ENCODE data around the gene MEGF9. TPM values are rescaled to one million over a fixed set of nuclear protein-coding genes. Genes with fewer than 3 reads are reported as not detected.
A peak's percentile ranks its signal among the peaks of the same experiment; 100 is the strongest.

The MEGF9 gene
- total and polyA plus RNA-seq, 4 donors: 5.9 to 21.5 (median 12.0) TPM

DNA sequence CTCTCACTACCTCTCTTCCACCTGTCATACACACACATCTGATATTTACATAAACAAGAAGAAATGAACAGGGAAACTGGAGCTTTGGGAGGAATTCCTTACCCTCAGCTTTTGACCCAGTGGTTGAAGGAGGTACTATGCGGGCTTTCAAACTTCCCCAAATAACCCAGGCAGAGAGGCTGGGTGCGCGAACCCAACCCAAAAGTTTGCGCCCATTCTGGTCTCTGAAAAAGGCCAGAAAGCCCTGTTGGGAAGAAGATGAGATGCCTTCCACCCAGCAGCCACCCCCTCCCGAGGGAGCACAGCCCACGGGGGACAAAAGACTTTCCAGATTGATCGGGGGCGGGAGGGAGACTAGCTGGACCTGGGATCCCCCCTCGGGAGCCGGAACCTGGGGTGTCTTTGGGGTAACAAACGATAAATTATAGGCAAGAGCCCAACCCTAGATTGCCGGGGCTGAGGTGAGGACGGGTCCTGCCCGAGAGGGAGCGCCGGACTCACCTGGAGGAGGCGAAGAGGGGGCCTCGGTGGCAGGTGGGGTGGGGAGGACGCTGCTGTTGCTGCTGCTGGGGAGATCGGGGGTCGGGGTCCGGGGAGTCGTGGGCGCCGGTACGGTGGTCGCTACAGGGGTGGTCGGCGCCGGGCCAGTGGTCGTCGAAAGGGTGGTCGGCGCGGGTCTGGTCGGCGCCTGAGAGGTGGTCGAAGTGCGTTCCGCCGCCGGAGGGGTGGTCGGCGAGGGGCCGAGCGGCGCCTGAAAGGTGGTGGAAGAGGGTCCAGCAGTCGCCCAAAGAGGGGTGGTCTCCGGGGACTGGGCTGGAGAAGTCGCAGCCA, 798 bp downstream of the MEGF9 start:
- DNase-seq (peak; percentile 61 to 79), ATAC-seq (ENCODE audit: low FRiP score) (no peak)
- Histone ChIP-seq H3K4me3 (ENCODE audit: low read length in 2 of 2) (peak overlapping the region; percentile 69 to 76), H3K27ac (ENCODE audit: low read depth in 1 of 2, low read length in 2 of 2) (peak overlapping the region in 1 of 2 donors; percentile 16), H3K27me3 (ENCODE audit: control insufficient read depth in 1 of 2, insufficient read depth in 2 of 2, low read length in 1 of 2) (no peaks in the 10 kb centered on the region), H3K36me3 (ENCODE audit: control insufficient read depth in 1 of 2, insufficient read depth in 2 of 2, low read length in 1 of 2) (no peaks in the 10 kb centered on the region), H3K4me1 (ENCODE audit: control insufficient read depth in 1 of 2, insufficient read depth in 2 of 2, low read length in 2 of 2) (peaks cover 5% of the 10 kb centered on the region in 2 donors), H3K9me3 (ENCODE audit: control insufficient read depth, low read length) (no peaks in the 10 kb centered on the region)
- WGBS, 2 donors: 1% methylated on average over 45 to 50 of the region's 50 CpGs
- intact Hi-C loops (cut with DNase I): loop anchor here in 1 of 2 donors (1.0 to 10.0 kb wide), 2 partner anchors 20 to 89 kb away; no protein-coding TSS in a partner anchor

DNA sequence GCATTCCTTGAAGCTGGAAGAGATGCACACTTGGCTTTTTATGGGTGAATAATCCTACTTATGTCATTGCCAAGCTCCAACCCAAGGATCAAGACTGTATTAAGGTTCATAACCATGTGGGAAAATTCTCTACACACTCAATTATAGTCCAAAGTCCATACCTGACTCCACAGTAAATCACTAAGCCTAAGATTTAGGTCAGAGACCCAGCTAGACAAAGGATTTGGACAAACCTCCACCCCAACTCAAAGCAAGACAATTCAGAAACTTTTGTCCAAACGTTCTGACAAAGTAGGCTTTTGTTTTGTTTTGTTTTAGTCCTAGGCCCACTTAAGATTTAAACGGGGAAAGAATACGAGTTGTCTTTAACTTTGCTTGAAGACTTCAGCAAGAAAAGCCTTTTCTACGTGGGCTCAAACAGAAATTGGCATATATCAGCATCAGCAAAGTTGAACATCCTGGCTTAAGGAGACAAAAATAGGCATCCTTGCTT, 1.7 kb downstream of the MEGF9 start:
- ATAC-seq (ENCODE audit: low FRiP score): no peak
- H3K9me3 ChIP-seq (ENCODE audit: control insufficient read depth, low read length): no peaks in the 10 kb centered on the region
- whole genome bisulfite sequencing, 2 donors: 14 to 18% methylated on average over 4 of the region's 4 CpGs
- H3K36me3 ChIP-seq (ENCODE audit: control insufficient read depth in 1 of 2, insufficient read depth in 2 of 2, low read length in 1 of 2): no peaks in the 10 kb centered on the region
- H3K4me1 ChIP-seq (ENCODE audit: control insufficient read depth in 1 of 2, insufficient read depth in 2 of 2, low read length in 2 of 2): peaks cover 5% of the 10 kb centered on the region in 2 donors
- no peak overlapping the region for H3K27ac ChIP-seq (ENCODE audit: low read depth in 1 of 2, low read length in 2 of 2)
- H3K4me3 ChIP-seq (ENCODE audit: low read length in 2 of 2): peak overlapping the region; percentile 45 to 76
- intact Hi-C loops (cut with DNase I): loop anchor here in 1 of 2 donors (10.0 kb wide), 1 partner anchor 88 kb away; no protein-coding TSS in a partner anchor
- H3K27me3 ChIP-seq (ENCODE audit: control insufficient read depth in 1 of 2, insufficient read depth in 2 of 2, low read length in 1 of 2): no peaks in the 10 kb centered on the region
- DNase-seq: no peak

DNA sequence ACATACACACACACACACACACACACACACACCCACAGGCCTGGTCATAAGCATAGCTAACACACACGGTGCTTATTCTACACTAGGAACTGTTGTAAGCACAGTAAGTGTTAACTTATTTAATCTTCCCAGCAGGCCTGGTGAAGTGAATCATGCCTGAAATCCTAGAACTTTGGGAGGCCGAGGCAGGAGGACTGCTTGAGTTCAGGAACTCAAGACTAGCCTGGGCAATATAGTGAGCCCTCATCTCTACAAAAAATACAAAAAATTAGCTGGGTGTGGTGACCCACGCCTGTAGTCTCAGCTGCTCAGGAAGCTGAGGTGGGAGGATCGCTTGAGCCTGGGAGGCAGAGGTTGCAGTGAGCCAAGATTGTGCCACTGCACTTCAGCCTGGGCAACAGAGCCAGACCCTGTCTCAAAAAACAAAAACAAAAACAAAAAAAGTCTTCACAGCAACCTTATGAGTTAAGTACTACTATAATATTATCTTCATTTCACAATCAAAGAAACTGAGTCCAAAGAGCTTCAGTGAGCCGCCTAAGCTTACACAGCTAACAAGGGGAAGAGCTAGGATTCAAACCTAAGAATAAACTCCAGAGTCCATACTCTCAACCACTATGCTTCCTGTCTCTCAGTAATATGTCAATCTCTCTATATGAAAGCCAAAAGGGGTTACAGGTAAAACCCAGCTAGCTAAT, 2.3 kb downstream of the MEGF9 start:
- 66 to 69% methylated on average over 5 of the region's 5 CpGs for WGBS, 2 donors
- Histone ChIP-seq H3K36me3 (ENCODE audit: control insufficient read depth in 1 of 2, insufficient read depth in 2 of 2, low read length in 1 of 2) (no peaks in the 10 kb centered on the region), H3K4me1 (ENCODE audit: control insufficient read depth in 1 of 2, insufficient read depth in 2 of 2, low read length in 2 of 2) (peaks cover 5% of the 10 kb centered on the region in 2 donors), H3K4me3 (ENCODE audit: low read length in 2 of 2) (peak overlapping the region in 1 of 2 donors; percentile 45), H3K27ac (ENCODE audit: low read depth in 1 of 2, low read length in 2 of 2) (peak overlapping the region in 1 of 2 donors; percentile 3), H3K27me3 (ENCODE audit: control insufficient read depth in 1 of 2, insufficient read depth in 2 of 2, low read length in 1 of 2) (no peaks in the 10 kb centered on the region), H3K9me3 (ENCODE audit: control insufficient read depth, low read length) (no peaks in the 10 kb centered on the region)
- no peak for ATAC-seq (ENCODE audit: low FRiP score)
- intact Hi-C loops (cut with DNase I): loop anchor here in 1 of 2 donors (10.0 kb wide), 1 partner anchor 87 kb away; no protein-coding TSS in a partner anchor
- DNase-seq: no peak

DNA sequence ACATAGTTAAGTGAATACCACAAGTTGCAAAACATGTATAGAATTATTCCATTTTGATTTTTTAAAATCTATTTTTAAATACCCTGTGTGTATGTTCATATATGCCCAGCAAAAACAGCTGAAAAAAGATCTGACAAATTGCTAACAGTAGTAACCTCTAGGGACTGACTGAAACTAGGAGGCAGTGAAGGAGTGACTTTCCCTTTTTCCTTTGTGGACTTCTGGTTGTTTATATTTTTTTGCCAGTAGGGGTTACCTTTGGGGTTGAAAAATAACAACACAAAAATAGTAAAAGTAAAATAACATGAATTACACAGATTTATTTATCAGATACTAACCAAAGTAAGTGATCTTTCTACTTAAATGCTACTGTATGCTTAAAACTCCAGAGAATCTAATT, 2.9 kb downstream of the MEGF9 start:
- DNase-seq: no peak
- ATAC-seq (ENCODE audit: low FRiP score): no peak
- Histone ChIP-seq H3K27me3 (ENCODE audit: control insufficient read depth in 1 of 2, insufficient read depth in 2 of 2, low read length in 1 of 2) (no peaks in the 10 kb centered on the region), H3K27ac (ENCODE audit: low read depth in 1 of 2, low read length in 2 of 2) (no peak overlapping the region), H3K36me3 (ENCODE audit: control insufficient read depth in 1 of 2, insufficient read depth in 2 of 2, low read length in 1 of 2) (no peaks in the 10 kb centered on the region), H3K4me1 (ENCODE audit: control insufficient read depth in 1 of 2, insufficient read depth in 2 of 2, low read length in 2 of 2) (peaks cover 5% of the 10 kb centered on the region in 2 donors), H3K4me3 (ENCODE audit: low read length in 2 of 2) (no peak overlapping the region), H3K9me3 (ENCODE audit: control insufficient read depth, low read length) (no peaks in the 10 kb centered on the region)
- intact Hi-C loops (cut with DNase I): loop anchor here in 1 of 2 donors (10.0 kb wide), 1 partner anchor 87 kb away; no protein-coding TSS in a partner anchor

DNA sequence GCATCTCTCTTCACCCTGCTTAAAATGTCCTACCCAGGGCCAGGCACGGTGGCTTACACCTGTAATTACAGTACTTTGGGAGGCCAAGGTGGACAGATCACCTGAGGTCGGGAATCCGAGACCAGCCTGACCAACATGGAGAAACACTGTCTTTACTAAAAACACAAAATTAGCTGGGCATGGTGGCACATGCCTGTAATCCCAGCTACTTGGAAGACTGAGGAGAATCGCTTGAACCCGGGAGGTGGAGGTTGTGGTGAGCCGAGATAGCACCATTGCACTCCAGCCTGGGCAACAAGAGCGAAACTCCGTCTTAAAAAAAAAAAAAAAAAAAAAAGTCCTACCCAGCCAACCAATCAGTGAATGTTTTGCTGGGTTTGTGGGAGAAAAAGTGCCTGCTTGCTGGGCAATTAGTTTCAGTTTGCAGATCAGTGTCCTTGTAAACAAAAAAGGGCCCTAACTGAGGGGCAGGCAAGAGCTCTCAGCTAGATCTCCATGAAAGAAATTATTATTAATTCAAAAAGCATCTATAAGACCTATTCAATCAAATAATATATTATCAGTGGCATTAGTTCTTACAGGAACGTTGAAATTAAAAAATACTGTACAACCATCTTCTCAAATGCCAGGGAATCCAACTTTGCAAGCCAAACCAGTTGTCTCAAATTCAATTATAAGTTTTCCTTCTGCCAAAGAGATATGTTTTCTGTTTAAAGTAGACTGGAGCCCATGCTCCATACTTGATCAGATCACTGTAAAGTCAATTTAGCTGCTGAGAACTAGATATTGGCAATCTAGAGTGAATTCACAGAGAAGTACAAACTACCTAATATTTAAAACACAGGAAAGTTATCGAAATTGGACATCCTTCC, 3.9 kb downstream of the MEGF9 start:
- H3K4me1 ChIP-seq (ENCODE audit: control insufficient read depth in 1 of 2, insufficient read depth in 2 of 2, low read length in 2 of 2): peaks cover 5% of the 10 kb centered on the region in 2 donors
- H3K36me3 ChIP-seq (ENCODE audit: control insufficient read depth in 1 of 2, insufficient read depth in 2 of 2, low read length in 1 of 2): no peaks in the 10 kb centered on the region
- WGBS, 2 donors: 62 to 69% methylated on average over 10 of the region's 10 CpGs
- no peaks in the 10 kb centered on the region for H3K9me3 ChIP-seq (ENCODE audit: control insufficient read depth, low read length)
- no peak overlapping the region for H3K4me3 ChIP-seq (ENCODE audit: low read length in 2 of 2)
- H3K27ac ChIP-seq (ENCODE audit: low read depth in 1 of 2, low read length in 2 of 2): no peak overlapping the region
- ATAC-seq (ENCODE audit: low FRiP score) (no peak), DNase-seq (no peak)
- intact Hi-C loops (cut with DNase I): loop anchor here in 1 of 2 donors (10.0 kb wide), 1 partner anchor 86 kb away; no protein-coding TSS in a partner anchor
- H3K27me3 ChIP-seq (ENCODE audit: control insufficient read depth in 1 of 2, insufficient read depth in 2 of 2, low read length in 1 of 2): no peaks in the 10 kb centered on the region

DNA sequence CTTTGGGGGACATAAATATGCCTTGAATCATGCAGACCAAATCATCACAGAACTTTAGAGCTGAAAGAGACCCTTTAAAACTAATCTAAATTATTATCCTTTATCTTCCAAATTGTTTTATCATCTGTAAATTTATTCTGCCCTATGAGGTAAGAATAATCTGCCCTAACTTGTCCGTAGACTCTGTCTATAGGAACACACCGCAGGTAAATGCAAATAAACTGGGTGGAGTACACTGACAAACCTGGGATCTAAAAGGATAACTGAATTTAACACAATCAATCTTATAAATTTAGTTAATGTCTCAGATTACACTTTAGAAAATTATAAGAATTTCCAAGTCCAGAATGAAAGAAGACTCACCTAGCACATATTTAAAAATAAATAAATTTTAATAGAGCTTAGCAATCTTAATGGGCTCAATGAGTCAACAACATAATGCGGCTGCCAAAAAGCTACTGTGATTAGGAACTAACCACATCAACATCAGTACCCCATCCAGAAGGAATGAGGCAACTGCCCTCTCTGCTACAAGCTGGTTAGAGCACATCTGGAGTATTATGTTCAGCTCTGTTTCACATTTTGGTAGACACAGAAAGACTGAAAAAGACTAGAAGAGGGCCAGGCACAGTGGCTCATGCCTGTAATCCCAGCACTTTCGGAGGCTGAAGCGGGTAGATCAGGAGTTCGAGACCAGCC, 5.6 kb downstream of the MEGF9 start:
- WGBS, 2 donors: 95 to 97% methylated on average over 6 of the region's 6 CpGs
- Histone ChIP-seq H3K27me3 (ENCODE audit: control insufficient read depth in 1 of 2, insufficient read depth in 2 of 2, low read length in 1 of 2) (no peaks in the 10 kb centered on the region), H3K4me3 (ENCODE audit: low read length in 2 of 2) (no peak overlapping the region), H3K9me3 (ENCODE audit: control insufficient read depth, low read length) (no peaks in the 10 kb centered on the region), H3K36me3 (ENCODE audit: control insufficient read depth in 1 of 2, insufficient read depth in 2 of 2, low read length in 1 of 2) (no peaks in the 10 kb centered on the region), H3K4me1 (ENCODE audit: control insufficient read depth in 1 of 2, insufficient read depth in 2 of 2, low read length in 2 of 2) (peaks cover 5% of the 10 kb centered on the region in 2 donors), H3K27ac (ENCODE audit: low read depth in 1 of 2, low read length in 2 of 2) (no peak overlapping the region)
- no peak for DNase-seq
- no peak for ATAC-seq (ENCODE audit: low FRiP score)
- intact Hi-C loops (cut with DNase I): no loop called here

DNA sequence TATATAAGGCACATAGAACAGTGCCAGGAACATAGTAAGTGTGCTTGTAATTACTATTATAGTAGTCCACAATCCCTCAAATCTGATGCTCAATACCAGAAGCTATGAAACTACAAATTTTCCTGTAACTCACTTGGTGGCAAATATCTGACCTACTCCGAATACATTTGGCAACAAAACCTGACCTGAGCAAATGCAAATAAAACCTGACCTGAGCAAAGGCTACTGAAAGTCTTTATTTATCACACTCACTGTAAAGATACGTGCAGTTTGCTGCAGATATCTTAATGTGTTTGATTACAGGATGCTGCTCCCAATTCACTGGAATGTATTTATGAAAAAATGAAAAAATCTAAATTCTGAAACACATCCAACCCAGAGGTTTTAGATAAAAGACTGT, 7.1 kb downstream of the MEGF9 start:
- no peak for DNase-seq
- no peak overlapping the region for H3K4me3 ChIP-seq (ENCODE audit: low read length in 2 of 2)
- no peak overlapping the region for H3K27ac ChIP-seq (ENCODE audit: low read depth in 1 of 2, low read length in 2 of 2)
- 90 to 92% methylated on average over 2 of the region's 2 CpGs for WGBS, 2 donors
- H3K4me1 ChIP-seq (ENCODE audit: control insufficient read depth in 1 of 2, insufficient read depth in 2 of 2, low read length in 2 of 2): peaks cover under 1 to 5% of the 10 kb centered on the region in 2 donors
- no peak for ATAC-seq (ENCODE audit: low FRiP score)
- H3K9me3 ChIP-seq (ENCODE audit: control insufficient read depth, low read length): no peaks in the 10 kb centered on the region
- H3K36me3 ChIP-seq (ENCODE audit: control insufficient read depth in 1 of 2, insufficient read depth in 2 of 2, low read length in 1 of 2): no peaks in the 10 kb centered on the region
- H3K27me3 ChIP-seq (ENCODE audit: control insufficient read depth in 1 of 2, insufficient read depth in 2 of 2, low read length in 1 of 2): no peaks in the 10 kb centered on the region
- intact Hi-C loops (cut with DNase I): no loop called here

All from aorta (tissue), 5 donors.